HCT116 (cell line): Measurements from ENCODE around the gene TAPT1. TPM values are rescaled to one million over a fixed set of nuclear protein-coding genes. Genes with fewer than 3 reads are reported as not detected.

ENCODE experiments used
- ATAC-seq: fragments of 200-7000 bp; cut with Tn5 transposase; 2 replicates; pipeline ENCODE4 v1.9.1; 2020; ENCODE audit warnings: mild to moderate bottlenecking, moderate library complexity
- BruUV-seq: library from RNA; stranded (reverse); fragments of 400-500 nt; replicated peaks from 2 replicates; lab custom pipeline; 2021; lab: Mats Ljungman, UMichigan
- CTCF ChIA-PET: fragments of 300-600 bp; sonication (Branson Sonifier 250); formaldehyde crosslinking; loops from one replicate; lab custom pipeline; 2021; ENCODE audit warnings: antibody characterized with exemption; lab: Charles Lee
- POLR2A ChIA-PET: fragments of 300-600, 350-600 bp; sonication (Branson Sonifier 250); formaldehyde crosslinking; loops from one replicate; lab custom pipeline; 2021; ENCODE audit warnings: antibody characterized with exemption; lab: Charles Lee
- RAD21 ChIA-PET, 2 experiments: fragments of 300-600 bp; sonication (Branson Sonifier 250); formaldehyde crosslinking; loops; one replicate each; lab custom pipeline; 2023; ENCODE audit warnings: low total read pairs in 2 of 2; ENCODE audit not compliant: uncharacterized antibody in 2 of 2, unreplicated experiment in 2 of 2, low non-redundant PET in 1 of 2; lab: Charles Lee
- DNase-seq: peaks from one replicate; pipeline ENCODE4 v3.0.0-alpha.2; 2010; ENCODE audit warnings: low read depth, low spot score
- H2AFZ ChIP-seq: fragments of 200-600 bp; shearing (Covaris generic), sonication (generic); 2 replicates; pipeline ENCODE4 v1.6.1; 2017; ENCODE audit warnings: low read depth, mixed run types, mixed read lengths, antibody characterized with exemption, low read length; ENCODE audit not compliant: poor library complexity, severe bottlenecking
- H3K27ac ChIP-seq: 2 replicates; pipeline ENCODE4 v1.5.1; 2012; ENCODE audit warnings: low read depth, low read length
- H3K27me3 ChIP-seq: fragments of 200-600 bp; sonication (generic); 2 replicates; pipeline ENCODE4 v1.6.1; 2016; ENCODE audit warnings: mixed run types, low read length, mixed read lengths; ENCODE audit not compliant: insufficient read depth
- H3K36me3 ChIP-seq, 2 experiments: fragments of 200-500 bp in 1 of 2; fragments of 200-600 bp in 1 of 2; sonication (Bioruptor generic) in 1 of 2; sonication (generic) in 1 of 2; 2 replicates each; pipeline versions ENCODE4 v1.5.1 to v1.6.1; 2014 to 2016; ENCODE audit warnings: low read length in 2 of 2, inconsistent platforms in 1 of 2, mixed read lengths in 1 of 2, mixed run types in 1 of 2; ENCODE audit not compliant: insufficient read depth in 2 of 2, control insufficient read depth in 1 of 2
- H3K4me1 ChIP-seq, 2 experiments: fragments of 200-600 bp in 1 of 2; sonication (generic) in 1 of 2; 2 replicates each; pipeline versions ENCODE4 v1.5.1 to v1.6.1; 2012 to 2017; ENCODE audit warnings: low read length in 2 of 2, inconsistent platforms in 1 of 2, mild to moderate bottlenecking in 1 of 2, mixed read lengths in 1 of 2, mixed run types in 1 of 2, moderate library complexity in 1 of 2; ENCODE audit not compliant: insufficient read depth in 2 of 2, control insufficient read depth in 1 of 2
- H3K4me2 ChIP-seq: fragments of 200-600 bp; sonication (generic); 2 replicates; pipeline ENCODE4 v1.6.1; 2017; ENCODE audit warnings: mixed run types, low read length, mixed read lengths
- H3K4me3 ChIP-seq, 2 experiments: fragments of 200-600 bp in 1 of 2; sonication (generic) in 1 of 2; replicated peaks in 1 of 2; 2 replicates each; pipeline ENCODE4 v1.5.1; 2011 to 2016; ENCODE audit warnings: low read length in 2 of 2, control low read depth in 1 of 2, low read depth in 1 of 2, mild to moderate bottlenecking in 1 of 2, mixed read lengths in 1 of 2, mixed run types in 1 of 2
- H3K79me2 ChIP-seq: fragments of 200-600 bp; sonication (generic); 2 replicates; pipeline ENCODE4 v1.6.1; 2017; ENCODE audit warnings: mild to moderate bottlenecking, mixed run types, low read length, moderate library complexity, mixed read lengths; ENCODE audit not compliant: insufficient read depth
- H3K9ac ChIP-seq: fragments of 200-600 bp; sonication (generic); 2 replicates; pipeline ENCODE4 v1.6.1; 2016; ENCODE audit warnings: low read length, mixed read lengths
- H3K9me2 ChIP-seq: fragments of 200-600 bp; sonication (generic), shearing (Covaris generic); 2 replicates; pipeline ENCODE4 v1.6.1; 2017; ENCODE audit warnings: mixed run types, mild to moderate bottlenecking, moderate library complexity; ENCODE audit not compliant: insufficient read depth
- H3K9me3 ChIP-seq, 2 experiments: fragments of 200-500 bp in 1 of 2; fragments of 200-600 bp in 1 of 2; sonication (Bioruptor generic) in 1 of 2; sonication (generic) in 1 of 2; 2 replicates each; pipeline ENCODE4 v1.6.1; 2014 to 2017; ENCODE audit warnings: low read length in 2 of 2, mixed read lengths in 2 of 2, inconsistent platforms in 1 of 2, low read depth in 1 of 2, mild to moderate bottlenecking in 1 of 2, mixed run types in 1 of 2, moderate library complexity in 1 of 2; ENCODE audit not compliant: control insufficient read depth in 1 of 2, insufficient read depth in 1 of 2
- H4K20me1 ChIP-seq: fragments of 200-600 bp; sonication (generic), shearing (Covaris generic); 2 replicates; pipeline ENCODE4 v1.6.1; 2017; ENCODE audit warnings: mixed run types, mild to moderate bottlenecking, moderate library complexity; ENCODE audit not compliant: insufficient read depth
- CEBPB ChIP-seq: IDR thresholded peaks from 2 replicates; pipeline ENCODE4 v1.6.1; 2012; ENCODE audit warnings: low read depth
- FOSL1 ChIP-seq: IDR thresholded peaks from 2 replicates; pipeline ENCODE4 v1.6.1; 2012; ENCODE audit warnings: low read depth
- POLR2A ChIP-seq: IDR thresholded peaks from 2 replicates; pipeline ENCODE4 v1.7.0; 2011; ENCODE audit warnings: borderline replicate concordance; ENCODE audit not compliant: insufficient read depth, insufficient read length; ENCODE audit errors: extremely low read depth
- RAD21 ChIP-seq: IDR thresholded peaks from 2 replicates; pipeline ENCODE4 v1.6.1; 2012; ENCODE audit warnings: low read depth, mild to moderate bottlenecking
- SIN3A ChIP-seq: IDR thresholded peaks from 2 replicates; pipeline ENCODE4 v1.6.1; 2012; ENCODE audit warnings: low read depth
- SRF ChIP-seq: IDR thresholded peaks from 2 replicates; pipeline ENCODE4 v1.6.1; 2012; ENCODE audit warnings: low read depth
- YY1 ChIP-seq: IDR thresholded peaks from 2 replicates; pipeline ENCODE4 v1.6.1; 2011; ENCODE audit warnings: low read length, low read depth, moderate library complexity, mild to moderate bottlenecking; ENCODE audit not compliant: insufficient replicate concordance; ENCODE audit errors: extremely low read depth
- ZNF274 ChIP-seq: fragments of 200-500 bp; sonication (Bioruptor generic); IDR thresholded peaks from 2 replicates; pipeline ENCODE4 v1.6.1; 2014; ENCODE audit warnings: mild to moderate bottlenecking, low read depth, low read length, inconsistent platforms
- intact Hi-C: fragments of 100-400 bp; cut with micrococcal nuclease; formaldehyde crosslinking; loops from 2 replicates; pipeline ENCODE4 v1.10.0; 2022
- total RNA-seq: library from RNA; stranded (reverse); gene quantifications from one replicate; pipeline ENCODE4 v1.2.1, GENCODE V29; 2021; ENCODE audit not compliant: unreplicated experiment
- TF ChIP-seq, protein P1 (sequence below): IDR thresholded peaks from 2 replicates; pipeline ENCODE4 v1.6.1; 2012
- TF ChIP-seq, protein P2 (sequence below): IDR thresholded peaks from 2 replicates; pipeline ENCODE4 v1.6.1; 2012; ENCODE audit warnings: low read depth

Gene TAPT1
- total RNA-seq, 1 experiment from 2014 or later = 11.7 TPM

DNA sequence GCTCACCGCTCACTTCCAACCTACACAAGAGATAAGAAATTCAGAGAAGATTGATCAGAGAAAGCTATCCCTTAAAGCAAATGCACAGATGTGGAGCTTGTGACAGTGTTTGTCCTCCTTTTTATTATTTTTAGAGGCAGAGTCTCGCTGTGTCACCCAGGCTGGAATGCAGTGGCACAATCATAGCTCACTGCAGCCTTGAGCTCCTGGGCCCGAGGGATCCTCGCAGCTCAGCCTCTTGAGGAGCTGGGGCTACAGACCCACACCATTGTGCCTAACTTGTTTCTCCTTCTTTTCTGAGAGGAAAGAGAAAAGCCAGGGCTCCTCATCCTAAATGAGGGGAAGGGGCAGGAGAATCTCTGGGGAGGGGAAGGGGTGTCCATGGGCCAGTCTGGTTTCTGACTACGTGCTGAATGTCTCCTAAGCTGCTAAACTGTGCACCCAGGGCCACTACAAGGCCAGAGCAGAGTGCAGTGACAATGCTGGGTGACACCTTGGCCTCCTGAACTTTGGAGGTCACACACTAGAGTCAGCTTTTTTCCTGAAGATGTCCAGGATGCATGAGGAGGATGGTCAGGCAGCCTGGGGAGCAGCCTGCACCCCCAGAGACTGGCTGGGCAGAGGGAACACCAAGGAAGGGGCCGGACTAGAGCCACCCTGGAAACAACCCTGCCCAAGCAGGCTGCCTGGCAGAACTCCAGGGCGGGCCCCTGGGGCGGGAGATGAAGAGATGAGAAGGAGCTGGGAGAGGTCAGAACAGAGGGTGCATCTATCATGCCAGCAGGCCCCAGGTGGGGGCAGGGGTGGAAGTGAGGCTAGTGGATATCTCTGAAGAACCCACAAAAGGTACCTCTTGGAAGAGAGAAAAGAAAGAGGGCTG is 87.0 kb downstream of the TAPT1 start:
- TF ChIP-seq CEBPB (no peak), RAD21 (no peak), SIN3A (no peak), YY1 (no peak), ZNF274 (no peak), SRF (no peak), FOSL1 (no peak)
- TF ChIP-seq, protein P1, sequence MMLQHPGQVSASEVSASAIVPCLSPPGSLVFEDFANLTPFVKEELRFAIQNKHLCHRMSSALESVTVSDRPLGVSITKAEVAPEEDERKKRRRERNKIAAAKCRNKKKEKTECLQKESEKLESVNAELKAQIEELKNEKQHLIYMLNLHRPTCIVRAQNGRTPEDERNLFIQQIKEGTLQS = no peak
- TF ChIP-seq, all 23 proteins: peak for 0
- no peak for ATAC-seq
- CTCF ChIA-PET = no interaction called here
- no peaks in the 10 kb centered on the region for H3K9me3 ChIP-seq
- H3K4me1 ChIP-seq = peaks cover 17 to 27% of the 10 kb centered on the region in 2 experiments
- H3K27ac ChIP-seq = no peak overlapping the region
- no peak overlapping the region for H3K9ac ChIP-seq
- no peak for DNase-seq
- H3K79me2 ChIP-seq = no peaks in the 10 kb centered on the region
- RAD21 ChIA-PET = no interaction called here
- no peak overlapping the region for H3K4me3 ChIP-seq
- intact Hi-C loops = no loop called here
- BruUV-seq = no TSS peak
- no peaks in the 10 kb centered on the region for H3K9me2 ChIP-seq
- POLR2A ChIA-PET = no interaction called here
- no peaks in the 10 kb centered on the region for H4K20me1 ChIP-seq
- no peak overlapping the region for H3K4me2 ChIP-seq
- H3K27me3 ChIP-seq = no peaks in the 10 kb centered on the region
- no peak overlapping the region for H2AFZ ChIP-seq
- H3K36me3 ChIP-seq = no peaks in the 10 kb centered on the region

DNA sequence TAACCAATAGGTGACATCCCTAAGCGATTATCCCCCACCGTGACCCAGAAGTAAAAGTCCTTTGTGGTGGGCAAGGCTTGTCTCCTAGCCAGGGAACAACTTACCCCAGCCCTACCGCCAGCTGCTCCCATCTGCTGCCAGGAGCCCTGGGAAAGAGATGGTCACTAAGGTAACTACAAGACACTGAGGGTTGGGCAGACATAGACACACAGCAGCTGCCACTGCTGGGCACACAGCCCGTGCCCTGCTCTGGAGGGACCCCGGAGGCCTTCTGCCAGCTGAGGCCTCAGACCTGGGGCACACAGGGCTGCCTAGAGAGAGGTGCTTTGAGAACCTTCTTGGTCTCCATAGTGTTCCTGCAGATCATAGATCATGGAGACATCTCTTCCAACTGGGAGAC is 89.4 kb downstream of the TAPT1 start:
- intact Hi-C loops = no loop called here
- Histone ChIP-seq H2AFZ (no peak overlapping the region), H3K9me2 (no peaks in the 10 kb centered on the region), H3K36me3 (no peaks in the 10 kb centered on the region), H4K20me1 (no peaks in the 10 kb centered on the region), H3K79me2 (no peaks in the 10 kb centered on the region), H3K27ac (no peak overlapping the region), H3K9ac (no peak overlapping the region), H3K4me2 (no peak overlapping the region), H3K4me3 (no peak overlapping the region), H3K9me3 (no peaks in the 10 kb centered on the region), H3K27me3 (no peaks in the 10 kb centered on the region), H3K4me1 (peaks cover 17 to 23% of the 10 kb centered on the region in 2 experiments)
- ChIA-PET CTCF (no interaction called here), RAD21 (no interaction called here), POLR2A (no interaction called here)
- TF ChIP-seq FOSL1 (no peak), POLR2A (no peak)
- TF ChIP-seq, protein P2, sequence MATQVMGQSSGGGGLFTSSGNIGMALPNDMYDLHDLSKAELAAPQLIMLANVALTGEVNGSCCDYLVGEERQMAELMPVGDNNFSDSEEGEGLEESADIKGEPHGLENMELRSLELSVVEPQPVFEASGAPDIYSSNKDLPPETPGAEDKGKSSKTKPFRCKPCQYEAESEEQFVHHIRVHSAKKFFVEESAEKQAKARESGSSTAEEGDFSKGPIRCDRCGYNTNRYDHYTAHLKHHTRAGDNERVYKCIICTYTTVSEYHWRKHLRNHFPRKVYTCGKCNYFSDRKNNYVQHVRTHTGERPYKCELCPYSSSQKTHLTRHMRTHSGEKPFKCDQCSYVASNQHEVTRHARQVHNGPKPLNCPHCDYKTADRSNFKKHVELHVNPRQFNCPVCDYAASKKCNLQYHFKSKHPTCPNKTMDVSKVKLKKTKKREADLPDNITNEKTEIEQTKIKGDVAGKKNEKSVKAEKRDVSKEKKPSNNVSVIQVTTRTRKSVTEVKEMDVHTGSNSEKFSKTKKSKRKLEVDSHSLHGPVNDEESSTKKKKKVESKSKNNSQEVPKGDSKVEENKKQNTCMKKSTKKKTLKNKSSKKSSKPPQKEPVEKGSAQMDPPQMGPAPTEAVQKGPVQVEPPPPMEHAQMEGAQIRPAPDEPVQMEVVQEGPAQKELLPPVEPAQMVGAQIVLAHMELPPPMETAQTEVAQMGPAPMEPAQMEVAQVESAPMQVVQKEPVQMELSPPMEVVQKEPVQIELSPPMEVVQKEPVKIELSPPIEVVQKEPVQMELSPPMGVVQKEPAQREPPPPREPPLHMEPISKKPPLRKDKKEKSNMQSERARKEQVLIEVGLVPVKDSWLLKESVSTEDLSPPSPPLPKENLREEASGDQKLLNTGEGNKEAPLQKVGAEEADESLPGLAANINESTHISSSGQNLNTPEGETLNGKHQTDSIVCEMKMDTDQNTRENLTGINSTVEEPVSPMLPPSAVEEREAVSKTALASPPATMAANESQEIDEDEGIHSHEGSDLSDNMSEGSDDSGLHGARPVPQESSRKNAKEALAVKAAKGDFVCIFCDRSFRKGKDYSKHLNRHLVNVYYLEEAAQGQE = no peak
- no TSS peak for BruUV-seq
- ATAC-seq (no peak), DNase-seq (no peak)
